Erythroblast (primary cell): ENCODE results near the gene SSTR4.

Experiments
- GATA1 ChIP-seq: IDR thresholded peaks from 2 replicates; pipeline ENCODE4 v1.6.1; 2011; ENCODE audit warnings: low read depth, mild to moderate bottlenecking, control low read depth, low read length, moderate library complexity
- POLR2A ChIP-seq: IDR thresholded peaks from 2 replicates; pipeline ENCODE4 v1.6.1; 2011; ENCODE audit warnings: mild to moderate bottlenecking, low read length

GRCh38 chr20:23059001-23059400, 23.9 kb downstream of the SSTR4 start:
- no peak for TF ChIP-seq POLR2A
- TF ChIP-seq GATA1 = no peak
